Measurements from ENCODE around the gene MXRA7.
"Not testable (repeated sequence)": the region's sequence is repeated elsewhere in the genome, so short reads cannot be mapped to it uniquely, and the experiment has no call there.

MXRA7 gene

GRCh38 chr17:76710863-76711611, at the start of gene MXRA7:
TSS of gene MXRA7 (minus strand) at chr17:76710965. CDS start at chr17:76710946, 19 bp downstream.
- DNase-seq (ENCODE audit: low read depth): peak; percentile 59

- DNase-seq (ENCODE audit: low read depth): no peak
These were observed 47.8 kb upstream of the MXRA7 start for GRCh38 chr17:76758570-76758969.

GRCh38 chr17:76757256-76757655, 46.5 kb upstream of the MXRA7 start:
- no peak for DNase-seq (ENCODE audit: low read depth)

GRCh38 chr17:76755285-76755684, 44.5 kb upstream of the MXRA7 start:
- no peak for DNase-seq (ENCODE audit: low read depth)

GRCh38 chr17:76753061-76753961, 42.5 kb upstream of the MXRA7 start:
- DNase-seq (ENCODE audit: low read depth): no peak

- no peak for DNase-seq (ENCODE audit: low read depth)
These were observed 41.2 kb upstream of the MXRA7 start for GRCh38 chr17:76752006-76752405.

- DNase-seq (ENCODE audit: low read depth): no peak
These were observed 40.7 kb upstream of the MXRA7 start for GRCh38 chr17:76751416-76751993.

GRCh38 chr17:76748657-76749056, 37.9 kb upstream of the MXRA7 start:
- DNase-seq (ENCODE audit: low read depth): no peak

- no peak for DNase-seq (ENCODE audit: low read depth)
These were observed 37.1 kb upstream of the MXRA7 start for GRCh38 chr17:76747716-76748363.

- not testable (repeated sequence) for DNase-seq (ENCODE audit: low read depth)
These were observed 35.0 kb upstream of the MXRA7 start for GRCh38 chr17:76745785-76746184.

- DNase-seq (ENCODE audit: low read depth): no peak
These were observed 34.0 kb upstream of the MXRA7 start for GRCh38 chr17:76744747-76745146.

- DNase-seq (ENCODE audit: low read depth): no peak
These were observed 32.2 kb upstream of the MXRA7 start for GRCh38 chr17:76742958-76743357.

- DNase-seq (ENCODE audit: low read depth): no peak
These were observed 29.8 kb upstream of the MXRA7 start for GRCh38 chr17:76740329-76741118.

- not testable (repeated sequence) for DNase-seq (ENCODE audit: low read depth)
These were observed 28.9 kb upstream of the MXRA7 start for GRCh38 chr17:76739568-76740115.

- no peak for DNase-seq (ENCODE audit: low read depth)
These were observed 27.7 kb upstream of the MXRA7 start for GRCh38 chr17:76738468-76738850.

- peak; percentile 92 for DNase-seq (ENCODE audit: low read depth)
These were observed 27.1 kb upstream of the MXRA7 start, which contains the start of gene MFSD11 for GRCh38 chr17:76737676-76738467. TSS of gene MFSD11 (plus strand) at chr17:76738119. CDS start at chr17:76738353, 234 bp downstream.

GRCh38 chr17:76737082-76737675, 26.4 kb upstream of the MXRA7 start, which contains the start of gene SRSF2:
TSS of gene SRSF2 (minus strand) at chr17:76737331. CDS start at chr17:76737160, 171 bp downstream.
- DNase-seq (ENCODE audit: low read depth): peak; percentile 97

- DNase-seq (ENCODE audit: low read depth): peak; percentile 51
These were observed 25.8 kb upstream of the MXRA7 start for GRCh38 chr17:76736349-76737081.

Data from stimulated activated CD8-positive, alpha-beta memory T cell treated with anti-CD3 and anti-CD28 coated beads, Interleukin-4, amount 100 ng/mL, for 24 hours (primary cell).